T-cell (primary cell): ENCODE measurements around the gene SUMO1. TPM values are rescaled to one million over a fixed set of nuclear protein-coding genes. Genes with fewer than 3 reads are reported as not detected.
A peak's percentile ranks its signal among the peaks of the same experiment; 100 is the strongest.
"Not testable (repeated sequence)": the region's sequence is repeated elsewhere in the genome, so short reads cannot be mapped to it uniquely, and the experiment has no call there.

Experiments used
- ATAC-seq, 4 experiments: fragments of 200-7000 bp in 3 of 4; fragments of 150-1000 bp in 1 of 4; cut with Tn5 transposase; replicated peaks in 1 of 4; 1 replicate in 3 of 4; 2 replicates in 1 of 4; pipeline ENCODE4 v1.10.0; 2021; ENCODE audit warnings: moderate library complexity in 3 of 4, mild to moderate bottlenecking in 2 of 4, moderate number of reproducible peaks in 1 of 4
- CTCF ChIA-PET, 2 donors: fragments of 300-600 bp; sonication (Branson Sonifier 250); formaldehyde crosslinking; loops; one replicate each; lab custom pipeline; 2022; ENCODE audit warnings: antibody characterized with exemption in 2 of 2; lab: Charles Lee
- POLR2A ChIA-PET, 2 donors: fragments of 300-600 bp; sonication (Branson Sonifier 250); formaldehyde crosslinking; loops; one replicate each; lab custom pipeline; 2022; ENCODE audit warnings: antibody characterized with exemption in 2 of 2; lab: Charles Lee
- DNase-seq, 35 experiments: peaks; one replicate each; pipeline versions ENCODE4 v3.0.0 to v3.0.0-alpha.2; 2013 to 2023
- H3K27ac ChIP-seq: one replicate; pipeline ENCODE4 v1.5.1; 2013; ENCODE audit warnings: low read length
- H3K27me3 ChIP-seq, 2 experiments: replicated peaks in 1 of 2; 1 replicate in 1 of 2; 2 replicates in 1 of 2; pipeline versions ENCODE4 v1.6.1 to v1.7.0; 2013; ENCODE audit warnings: low read length in 1 of 2, mixed read lengths in 1 of 2; ENCODE audit not compliant: control insufficient read depth in 2 of 2, insufficient read depth in 2 of 2; ENCODE audit errors: extremely low read depth in 1 of 2
- H3K36me3 ChIP-seq, 2 donors: 1 replicate in 1 of 2; 2 replicates in 1 of 2; pipeline versions ENCODE4 v1.6.1 to v1.7.0; 2013; ENCODE audit warnings: low read length in 1 of 2; ENCODE audit not compliant: control insufficient read depth in 2 of 2, insufficient read depth in 1 of 2; ENCODE audit errors: extremely low read depth in 1 of 2
- H3K4me1 ChIP-seq, 2 experiments: 1 replicate in 1 of 2; 2 replicates in 1 of 2; pipeline versions ENCODE4 v1.6.1 to v1.7.0; 2013; ENCODE audit warnings: low read length in 2 of 2, mixed read lengths in 1 of 2; ENCODE audit not compliant: insufficient read depth in 2 of 2, control insufficient read depth in 1 of 2; ENCODE audit errors: extremely low read depth in 1 of 2
- H3K4me3 ChIP-seq, 2 donors: 1 replicate in 1 of 2; 2 replicates in 1 of 2; pipeline versions ENCODE4 v1.5.1 to v1.7.0; 2013; ENCODE audit warnings: mild to moderate bottlenecking in 2 of 2, low read length in 1 of 2, moderate library complexity in 1 of 2; ENCODE audit not compliant: control insufficient read depth in 1 of 2; ENCODE audit errors: extremely low read depth in 1 of 2
- H3K9me3 ChIP-seq: 2 replicates; pipeline ENCODE4 v1.7.0; 2013
- H3K27ac Mint-ChIP-seq, 2 donors: one replicate each; pipeline ENCODE4 v1.8.0; 2020 to 2021; ENCODE audit warnings: mild to moderate bottlenecking in 2 of 2, mixed read lengths in 2 of 2
- H3K27me3 Mint-ChIP-seq, 2 donors: one replicate each; pipeline ENCODE4 v1.8.0; 2021 to 2022; ENCODE audit warnings: mixed read lengths in 2 of 2
- H3K36me3 Mint-ChIP-seq: one replicate; pipeline ENCODE4 v1.8.0; 2021; ENCODE audit warnings: mixed read lengths
- H3K4me1 Mint-ChIP-seq, 3 donors: one replicate each; pipeline ENCODE4 v1.8.0; 2020 to 2022; ENCODE audit warnings: mixed read lengths in 3 of 3, mild to moderate bottlenecking in 1 of 3
- H3K4me3 Mint-ChIP-seq, 3 donors: one replicate each; pipeline ENCODE4 v1.8.0; 2020 to 2022; ENCODE audit warnings: mild to moderate bottlenecking in 3 of 3, mixed read lengths in 3 of 3, moderate library complexity in 3 of 3
- H3K9me3 Mint-ChIP-seq, 3 donors: one replicate each; pipeline ENCODE4 v1.8.0; 2020 to 2022; ENCODE audit warnings: mixed read lengths in 3 of 3
- WGBS: methylation state at CpG from one replicate; pipeline ENCODE4 v1.1.5; 2013; ENCODE audit warnings: missing lambda C conversion rate; ENCODE audit not compliant: insufficient coverage; 5-methylcytosine and 5-hydroxymethylcytosine counted together
- total RNA-seq, 35 experiments: library from RNA in 6 of 35; stranded (reverse) in 6 of 35; fragments of 120-200 nt in 1 of 35; gene quantifications; one replicate each; pipeline versions ENCODE4 v1.2.1 to v1.2.4 and lab custom pipeline; 2013 to 2026

The SUMO1 gene
- 10 to 100 TPM; 50.5 to 62.9 (median 53.8) TPM for total RNA-seq
- 87.3 TPM for total RNA-seq (2013)
- total RNA-seq (lab: John Stamatoyannopoulos, UW), result 54.2 to 158 (median 75.7) reads per million in 29 experiments

DNA sequence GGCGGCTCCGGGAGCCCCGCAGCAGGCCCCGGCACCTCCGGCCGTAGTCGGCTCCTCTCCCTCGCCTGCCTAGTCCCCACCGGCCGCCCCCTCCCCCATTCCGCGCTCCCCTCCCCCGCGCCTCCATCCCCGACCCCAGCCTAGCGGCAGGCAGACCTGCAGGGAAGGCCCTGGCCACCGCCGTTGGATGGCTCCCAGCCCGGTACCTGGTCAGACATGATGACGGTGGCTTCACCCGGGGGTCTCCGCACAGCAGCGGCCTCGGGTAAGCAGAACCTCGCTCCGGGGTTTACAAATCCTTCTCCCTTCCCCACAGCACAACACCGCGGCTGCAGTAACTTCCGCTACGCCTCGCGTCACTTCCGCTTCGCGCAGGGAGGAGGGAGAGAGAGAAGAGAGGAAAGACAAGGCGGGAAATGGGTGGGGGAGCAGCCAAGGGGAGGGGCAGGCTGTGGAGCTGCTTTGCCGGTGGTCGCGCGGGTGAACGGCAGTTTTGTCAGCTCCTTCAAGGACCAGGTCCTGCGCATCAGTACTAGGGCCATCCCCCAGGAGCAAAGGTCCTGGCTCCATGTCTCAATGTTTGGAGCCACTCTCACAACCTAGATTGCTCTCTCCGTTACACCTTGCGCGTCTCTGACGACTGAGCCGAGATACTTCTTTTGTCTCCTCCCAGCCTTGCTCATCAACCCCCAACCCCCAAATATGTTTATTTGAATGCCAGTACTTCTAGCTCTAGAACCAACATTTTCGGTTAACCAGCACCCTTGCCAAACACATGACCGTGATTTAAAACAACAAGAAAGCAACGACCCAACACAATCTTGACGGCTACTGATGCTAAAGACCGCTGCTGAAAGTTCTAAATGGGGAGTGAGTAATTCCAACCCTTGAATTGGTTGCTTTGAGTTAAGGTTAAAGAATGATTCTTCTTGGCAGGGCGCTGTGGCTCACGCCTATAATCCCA is at the start of gene SUMO1:
SUMO1 (minus strand) TSS at position 364 of the 964 bp plus-strand sequence; CDS start at position 218, 146 bp downstream.
- Histone ChIP-seq H3K4me1 (peaks cover 10 to 29% of the 10 kb centered on the region in 2 experiments), H3K27me3 (no peaks in the 10 kb centered on the region), H3K27ac (peak within 1 kb of the TSS; percentile 69), H3K4me3 (peak within 1 kb of the TSS; percentile 59 to 85), H3K9me3 (no peaks in the 10 kb centered on the region), H3K36me3 (no peaks in the 10 kb centered on the region)
- H3K9me3 Mint-ChIP-seq, result no peaks in the 10 kb centered on the region
- peaks cover 34 to 38% (median 38%) of the 10 kb centered on the region in 3 donors for H3K4me1 Mint-ChIP-seq
- ChIA-PET POLR2A (interaction anchor here (0.5 to 1.5 kb wide), 6 partner anchors 10 to 1482 kb away, joined by 3 to 7 read pairs (median 4); partner anchors contain the start of gene ALS2 (in 1 of the 2)), CTCF (interaction anchor here in 1 of 2 donors (0.7 kb wide), 1 partner anchor 30 kb away, joined by 8 read pairs; no protein-coding TSS in a partner anchor)
- DNase-seq (peak; percentile 83 to 96 (median 92)), ATAC-seq (peak; percentile 95 to 97 (median 96))
- H3K27ac Mint-ChIP-seq, result peak within 1 kb of the TSS; percentile 95 to 98
- WGBS, result 12% methylated on average over 20 of the region's 54 CpGs
- peak within 1 kb of the TSS; percentile 94 to 99 (median 99) for H3K4me3 Mint-ChIP-seq
- no peaks in the 10 kb centered on the region for H3K36me3 Mint-ChIP-seq
- H3K27me3 Mint-ChIP-seq, result no peaks in the 10 kb centered on the region

DNA sequence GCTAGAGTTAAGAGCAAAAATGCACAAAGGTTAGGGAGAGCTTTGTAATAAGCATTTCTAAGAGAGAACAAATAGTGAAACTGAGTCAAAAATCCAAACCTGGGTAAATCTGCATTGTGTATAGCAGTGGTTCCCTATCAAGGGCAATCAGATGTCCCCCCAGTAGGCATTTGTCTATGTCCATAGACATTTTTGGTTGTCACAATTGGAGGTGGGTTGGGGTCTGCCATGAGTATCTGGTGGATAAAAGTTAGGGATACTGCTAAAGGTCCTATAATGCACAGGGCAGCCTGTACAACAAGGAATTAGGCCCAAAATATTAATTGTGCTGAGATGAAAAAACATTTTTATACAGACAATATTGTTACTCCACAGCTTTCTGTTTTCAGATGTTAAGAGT is 48.2 kb upstream of the SUMO1 start:
- no peak overlapping the region for H3K4me3 ChIP-seq
- H3K4me1 Mint-ChIP-seq, result no peaks in the 10 kb centered on the region
- H3K36me3 ChIP-seq, result peaks cover 17 to 84% of the 10 kb centered on the region in 2 donors
- no peak overlapping the region for H3K27ac ChIP-seq
- H3K9me3 ChIP-seq, result no peaks in the 10 kb centered on the region
- no peaks in the 10 kb centered on the region for H3K9me3 Mint-ChIP-seq
- no peak overlapping the region for H3K4me3 Mint-ChIP-seq
- ChIA-PET CTCF (interaction anchor here in 1 of 2 donors (0.6 kb wide), 1 partner anchor 276 kb away, joined by 3 read pairs; no protein-coding TSS in a partner anchor), POLR2A (interaction anchor here (0.5 to 1.0 kb wide), 6 partner anchors 8 to 745 kb away, joined by 3 to 5 read pairs (median 4); no protein-coding TSS in a partner anchor)
- H3K27me3 Mint-ChIP-seq, result no peaks in the 10 kb centered on the region
- H3K27me3 ChIP-seq, result no peaks in the 10 kb centered on the region
- DNase-seq (no peak), ATAC-seq (no peak)
- H3K4me1 ChIP-seq, result no peaks in the 10 kb centered on the region
- peaks cover 40% of the 10 kb centered on the region for H3K36me3 Mint-ChIP-seq
- H3K27ac Mint-ChIP-seq, result no peak overlapping the region

DNA sequence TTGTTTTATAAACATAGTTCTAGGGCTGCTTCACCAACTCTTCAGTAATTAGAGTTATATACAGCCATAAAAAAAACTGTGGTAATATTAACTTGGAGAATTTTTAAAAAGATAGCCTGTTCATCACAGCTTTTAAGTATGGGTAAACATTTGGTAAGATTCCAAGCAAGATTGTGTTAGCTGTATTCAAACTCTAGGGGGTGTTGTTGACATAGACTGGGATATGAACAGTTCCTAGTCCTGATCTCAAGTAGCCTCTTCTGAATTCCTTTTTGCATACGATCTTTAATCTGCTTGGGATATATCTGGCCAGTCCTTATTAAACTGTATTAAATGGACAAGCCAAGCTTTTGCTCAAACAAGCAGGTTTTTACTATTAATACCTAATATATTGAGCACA is 40.5 kb upstream of the SUMO1 start:
- Mint-ChIP-seq H3K27ac (no peak overlapping the region), H3K27me3 (no peaks in the 10 kb centered on the region), H3K36me3 (peaks cover 38% of the 10 kb centered on the region), H3K4me1 (peaks cover 12 to 31% (median 31%) of the 10 kb centered on the region in 3 donors), H3K9me3 (no peaks in the 10 kb centered on the region), H3K4me3 (no peak overlapping the region)
- CTCF ChIA-PET, result interaction anchor here in 1 of 2 donors (1.9 kb wide), 1 partner anchor 12 kb away, joined by 9 read pairs; no protein-coding TSS in a partner anchor
- Histone ChIP-seq H3K36me3 (peaks cover 12 to 68% of the 10 kb centered on the region in 2 donors), H3K27me3 (no peaks in the 10 kb centered on the region), H3K4me1 (peaks cover 0 to 10% of the 10 kb centered on the region in 2 experiments), H3K4me3 (no peak overlapping the region), H3K9me3 (no peaks in the 10 kb centered on the region), H3K27ac (no peak overlapping the region)
- POLR2A ChIA-PET, result interaction anchor here (0.5 to 2.0 kb wide), 4 partner anchors 10 to 312 kb away, joined by 3 to 9 read pairs (median 6); no protein-coding TSS in a partner anchor
- DNase-seq (peak in 1 of 35 experiments; percentile 29), ATAC-seq (peak in 2 of 4 experiments; percentile 35 to 38)
- no CpG with 5 or more reads among the region's 1 CpG for WGBS

DNA sequence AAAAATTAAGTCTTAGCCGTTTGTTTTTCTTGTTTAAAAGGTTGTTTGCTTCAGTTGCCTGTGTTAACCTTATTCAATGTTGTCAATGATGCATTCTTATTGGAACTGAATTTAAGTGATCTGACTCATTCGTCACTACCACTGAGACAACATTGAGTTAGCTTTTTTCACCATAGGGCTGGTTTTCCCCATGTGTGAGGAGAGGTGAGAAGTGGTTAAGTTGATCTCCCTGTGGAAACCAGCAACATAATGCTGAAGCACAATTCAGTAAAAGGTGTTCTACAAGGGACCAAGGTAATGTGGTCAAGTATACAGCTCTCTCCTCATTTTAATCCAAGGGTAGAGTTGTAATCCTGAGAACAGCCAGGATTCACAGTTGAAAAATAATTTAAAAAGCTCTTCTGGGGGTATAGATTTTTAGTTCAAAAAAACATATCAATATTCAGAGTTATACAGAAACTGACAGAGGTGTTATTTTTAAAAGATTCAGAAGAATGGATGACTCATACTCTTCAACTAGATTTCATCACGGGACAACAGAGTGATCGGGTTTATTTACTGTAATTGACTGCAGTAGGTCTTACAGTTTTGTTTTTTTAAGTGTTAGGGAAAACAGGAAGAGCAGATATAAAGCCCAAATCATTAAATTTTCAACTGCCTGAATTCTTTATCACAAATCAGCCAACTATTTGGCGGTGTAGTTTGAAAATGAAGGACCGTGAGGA is 39.8 kb upstream of the SUMO1 start:
- DNase-seq (peak in 1 of 35 experiments; percentile 14), ATAC-seq (peak in 3 of 4 experiments; percentile 50 to 64 (median 50))
- H3K9me3 Mint-ChIP-seq, result no peaks in the 10 kb centered on the region
- WGBS, result no CpG with 5 or more reads among the region's 6 CpGs
- H3K27ac ChIP-seq, result no peak overlapping the region
- H3K27me3 Mint-ChIP-seq, result no peaks in the 10 kb centered on the region
- H3K9me3 ChIP-seq, result no peaks in the 10 kb centered on the region
- peak overlapping the region in 1 of 3 donors; percentile 0 for H3K4me3 Mint-ChIP-seq
- peaks cover 38% of the 10 kb centered on the region for H3K36me3 Mint-ChIP-seq
- no peaks in the 10 kb centered on the region for H3K27me3 ChIP-seq
- peaks cover under 1 to 14% of the 10 kb centered on the region in 2 experiments for H3K4me1 ChIP-seq
- POLR2A ChIA-PET, result interaction anchor here in 1 of 2 donors (0.7 to 2.0 kb wide), 6 partner anchors 9 to 495 kb away, joined by 3 to 5 read pairs (median 4); partner anchors contain the start of gene SUMO1
- CTCF ChIA-PET, result interaction anchor here (0.5 to 1.9 kb wide), 5 partner anchors 11 to 999 kb away, joined by 3 to 9 read pairs (median 4); no protein-coding TSS in a partner anchor
- H3K4me3 ChIP-seq, result no peak overlapping the region
- peaks cover 12 to 36% (median 34%) of the 10 kb centered on the region in 3 donors for H3K4me1 Mint-ChIP-seq
- peaks cover 12 to 64% of the 10 kb centered on the region in 2 donors for H3K36me3 ChIP-seq
- peak overlapping the region; percentile 7 to 70 for H3K27ac Mint-ChIP-seq

DNA sequence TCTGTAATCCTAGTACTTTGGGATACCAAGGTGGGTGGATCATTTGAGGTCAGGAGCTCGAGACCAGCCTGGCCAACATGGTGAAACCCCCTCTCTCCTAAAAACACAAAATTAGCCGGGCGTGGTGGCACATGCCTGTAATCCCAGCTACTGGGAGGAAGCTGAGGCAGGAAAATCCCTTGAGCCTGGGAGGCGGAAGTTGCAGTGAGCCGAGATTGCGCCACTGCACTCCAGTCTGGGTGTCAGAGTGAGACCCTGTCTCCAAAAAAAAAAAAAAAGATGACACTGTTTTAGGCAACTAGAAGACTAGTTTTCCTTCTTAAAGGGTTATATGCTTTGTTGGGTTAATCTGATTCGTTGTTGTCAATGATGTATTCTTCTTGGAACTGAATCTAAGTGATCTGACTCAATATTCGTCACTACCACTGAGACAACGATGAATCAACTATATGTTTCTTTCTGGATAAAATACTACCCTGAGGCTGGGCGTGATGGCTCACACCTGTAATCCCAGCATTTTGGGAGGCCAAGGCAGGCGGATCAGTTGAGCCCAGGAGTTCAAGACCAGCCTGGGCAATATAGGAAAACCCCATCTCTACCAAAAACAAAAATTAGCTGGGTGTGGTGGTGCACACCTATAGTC is 37.8 kb upstream of the SUMO1 start:
- H3K4me3 ChIP-seq, H3K9me3 ChIP-seq, ATAC-seq, H3K27me3 ChIP-seq, H3K27ac ChIP-seq, H3K4me3 Mint-ChIP-seq, H3K9me3 Mint-ChIP-seq, DNase-seq, H3K27me3 Mint-ChIP-seq: not testable (repeated sequence)
- peaks cover 8 to 51% (median 48%) of the 10 kb centered on the region in 3 donors for H3K4me1 Mint-ChIP-seq
- WGBS, result 88% methylated on average over 3 of the region's 11 CpGs
- peak overlapping the region in 1 of 2 donors; percentile 63 for H3K27ac Mint-ChIP-seq
- peaks cover 28% of the 10 kb centered on the region for H3K36me3 Mint-ChIP-seq
- ChIA-PET POLR2A (interaction anchor here in 1 of 2 donors (1.1 kb wide), 1 partner anchor 8 kb away, joined by 6 read pairs; no protein-coding TSS in a partner anchor), CTCF (interaction anchor here (0.7 kb wide), 2 partner anchors 8 to 42 kb away, joined by 3 read pairs; no protein-coding TSS in a partner anchor)
- H3K4me1 ChIP-seq, result peaks cover 4 to 30% of the 10 kb centered on the region in 2 experiments
- H3K36me3 ChIP-seq, result peaks cover 5 to 44% of the 10 kb centered on the region in 2 donors
